Lung (tissue), 12 donors: ENCODE measurements around the gene IRF5. TPM values are rescaled to one million over a fixed set of nuclear protein-coding genes. Genes with fewer than 3 reads are reported as not detected.

Experiments used
- ATAC-seq: fragments of 200-7000 bp; cut with Tn5 transposase; one replicate; pipeline ENCODE4 v1.9.1; 2020; ENCODE audit warnings: moderate number of reproducible peaks; ENCODE audit not compliant: insufficient read depth, low FRiP score
- DNase-seq, 3 donors: peaks; one replicate each; pipeline ENCODE4 v3.0.0-alpha.2; 2013 to 2017
- H3K27ac ChIP-seq, 2 donors: one replicate each; pipeline ENCODE4 v1.5.1; 2013; ENCODE audit warnings: mild to moderate bottlenecking in 2 of 2, moderate library complexity in 2 of 2, control low read depth in 1 of 2, inconsistent platforms in 1 of 2, low read depth in 1 of 2, low read length in 1 of 2
- H3K27me3 ChIP-seq, 3 donors: one replicate each; pipeline ENCODE4 v1.5.1; 2013; ENCODE audit warnings: low read length in 2 of 3; ENCODE audit not compliant: control insufficient read depth in 3 of 3, insufficient read depth in 3 of 3
- H3K36me3 ChIP-seq, 4 donors: one replicate each; pipeline ENCODE4 v1.5.1; 2013; ENCODE audit warnings: low read length in 4 of 4, mild to moderate bottlenecking in 1 of 4, moderate library complexity in 1 of 4; ENCODE audit not compliant: control insufficient read depth in 4 of 4, insufficient read depth in 4 of 4
- H3K4me1 ChIP-seq, 5 donors: one replicate each; pipeline ENCODE4 v1.5.1; 2013; ENCODE audit warnings: low read length in 5 of 5, mild to moderate bottlenecking in 2 of 5, moderate library complexity in 1 of 5; ENCODE audit not compliant: control insufficient read depth in 5 of 5, insufficient read depth in 5 of 5
- H3K4me3 ChIP-seq: one replicate; pipeline ENCODE4 v1.5.1; 2013; ENCODE audit warnings: mild to moderate bottlenecking, control low read depth, moderate library complexity
- H3K9ac ChIP-seq, 2 donors: one replicate each; pipeline ENCODE4 v1.5.1; 2013; ENCODE audit warnings: low read length in 2 of 2, control low read depth in 1 of 2; ENCODE audit not compliant: insufficient read depth in 1 of 2
- H3K9me3 ChIP-seq, 4 donors: one replicate each; pipeline ENCODE4 v1.5.1; 2013; ENCODE audit warnings: low read length in 3 of 4, mild to moderate bottlenecking in 1 of 4, moderate library complexity in 1 of 4; ENCODE audit not compliant: control insufficient read depth in 4 of 4, insufficient read depth in 3 of 4
- CTCF ChIP-seq: IDR thresholded peaks from 2 replicates; pipeline ENCODE4 v1.5.1; 2012; ENCODE audit warnings: mild to moderate bottlenecking; ENCODE audit errors: control extremely low read depth, extremely low read depth
- WGBS, 2 donors: extraction: QIAGEN DNeasy Blood & Tissue Kit; methylation state at CpG; one replicate each; pipeline ENCODE4 v1.1.7; 2013; 5-methylcytosine and 5-hydroxymethylcytosine counted together
- polyA plus RNA-seq, 2 donors: library from polyadenylated mRNA; stranded (reverse); fragments of 200-250 nt; gene quantifications; one replicate each; pipeline ENCODE4 v1.2.1, GENCODE V29; 2013
- total RNA-seq, 2 donors: library from RNA; depleted of rRNA in 1 of 2; stranded (reverse); fragments of >200 nt in 1 of 2; gene quantifications; one replicate each; pipeline ENCODE4 v1.2.1, GENCODE V29; 2014 to 2021
- donor health status: control.
- donor health status: control.
- donor health status: Bipolar disorder and iron deficiency.
- donor health status: healthy.
- donor health status: DM: yes; HTN: yes; CAD: no.

IRF5 gene
- total and polyA plus RNA-seq, 4 donors: 6.0 to 34.1 (median 24.2) TPM

- Histone ChIP-seq H3K9ac (no peak overlapping the region), H3K27ac (no peak overlapping the region), H3K9me3 (no peaks in the 10 kb centered on the region), H3K27me3 (peaks cover 0 to 12% (median 0%) of the 10 kb centered on the region in 3 donors), H3K4me3 (no peak overlapping the region), H3K36me3 (no peaks in the 10 kb centered on the region), H3K4me1 (peaks cover 0 to 3% (median 0%) of the 10 kb centered on the region in 5 donors)
- WGBS, 2 donors: 75 to 82% methylated on average over 11 of the region's 11 CpGs
- DNase-seq: peak in 1 of 3 donors; percentile 10
- no peak for TF ChIP-seq CTCF
- ATAC-seq: no peak
These were observed 45.8 kb upstream of the IRF5 start for GRCh38 chr7:128891942-128892269.

GRCh38 chr7:128892521-128893250 lies 45.0 kb upstream of the IRF5 start:
- DNase-seq: peak in 1 of 3 donors; percentile 9
- no peak overlapping the region for H3K27ac ChIP-seq
- ATAC-seq: no peak
- WGBS, 2 donors: 91 to 92% methylated on average over 13 of the region's 13 CpGs
- peaks cover 0 to 8% (median 0%) of the 10 kb centered on the region in 3 donors for H3K27me3 ChIP-seq
- no peaks in the 10 kb centered on the region for H3K9me3 ChIP-seq
- peaks cover 0 to 3% (median 0%) of the 10 kb centered on the region in 5 donors for H3K4me1 ChIP-seq
- H3K4me3 ChIP-seq: no peak overlapping the region
- no peaks in the 10 kb centered on the region for H3K36me3 ChIP-seq
- no peak overlapping the region for H3K9ac ChIP-seq
- TF ChIP-seq CTCF: no peak

GRCh38 chr7:128893251-128894100 lies 44.3 kb upstream of the IRF5 start:
- Histone ChIP-seq H3K27me3 (peaks cover 0 to 8% (median 0%) of the 10 kb centered on the region in 3 donors), H3K36me3 (no peaks in the 10 kb centered on the region), H3K9me3 (peaks cover 0 to 2% (median 0%) of the 10 kb centered on the region in 4 donors), H3K9ac (no peak overlapping the region), H3K4me3 (no peak overlapping the region), H3K27ac (no peak overlapping the region), H3K4me1 (peaks cover 0 to 3% (median 0%) of the 10 kb centered on the region in 5 donors)
- no peak for TF ChIP-seq CTCF
- ATAC-seq (no peak), DNase-seq (peak in 1 of 3 donors; percentile 4)
- 88 to 89% methylated on average over 21 to 23 of the region's 23 CpGs for WGBS, 2 donors
